GM21786 (cell line): Measurements from ENCODE around the gene SLC25A25.

ENCODE experiments used
- ATAC-seq: cut with Tn5 transposase; IDR thresholded peaks from one replicate; pipeline ENCODE4 v1.9.1; 2021; ENCODE audit not compliant: unreplicated experiment

SLC25A25 gene

GRCh38 chr9:128072144-128073021, 4.4 kb downstream of the SLC25A25 start:
- no peak for ATAC-seq

GRCh38 chr9:128073253-128073886, 5.3 kb downstream of the SLC25A25 start:
- ATAC-seq = no peak

- no peak for ATAC-seq
Observed at GRCh38 chr9:128077847-128078503, 9.9 kb downstream of the SLC25A25 start.

GRCh38 chr9:128078504-128079434, 10.7 kb downstream of the SLC25A25 start:
- no peak for ATAC-seq

- ATAC-seq = no peak
Observed at GRCh38 chr9:128080206-128080605, 12.2 kb downstream of the SLC25A25 start.

- ATAC-seq = no peak
Observed at GRCh38 chr9:128081056-128081455, 13.0 kb downstream of the SLC25A25 start.

GRCh38 chr9:128082151-128082550, 14.1 kb downstream of the SLC25A25 start:
- ATAC-seq = no peak

- no peak for ATAC-seq
Observed at GRCh38 chr9:128084746-128085145, 16.7 kb downstream of the SLC25A25 start.

GRCh38 chr9:128085943-128086342, 17.9 kb downstream of the SLC25A25 start:
- no peak for ATAC-seq

- no peak for ATAC-seq
Observed at GRCh38 chr9:128087262-128087661, 19.2 kb downstream of the SLC25A25 start.

- no peak for ATAC-seq
Observed at GRCh38 chr9:128088253-128088945, 20.4 kb downstream of the SLC25A25 start.

GRCh38 chr9:128089299-128089698, 21.3 kb downstream of the SLC25A25 start:
- no peak for ATAC-seq

GRCh38 chr9:128091144-128091543, 23.1 kb downstream of the SLC25A25 start:
- ATAC-seq = no peak

GRCh38 chr9:128091571-128091970, 23.5 kb downstream of the SLC25A25 start:
- ATAC-seq = no peak

- ATAC-seq = no peak
Observed at GRCh38 chr9:128092199-128092977, 24.4 kb downstream of the SLC25A25 start.

GRCh38 chr9:128093011-128093410, 25.0 kb downstream of the SLC25A25 start:
- no peak for ATAC-seq

GRCh38 chr9:128094166-128094949, 26.3 kb downstream of the SLC25A25 start:
- ATAC-seq = peak; percentile 91

GRCh38 chr9:128094950-128095544, 27.0 kb downstream of the SLC25A25 start:
- no peak for ATAC-seq
